Raji (cell line): ENCODE results near the gene SH3BGRL3.

Experiments used
- POLR2A ChIP-seq: IDR thresholded peaks from 2 replicates; pipeline ENCODE4 v1.6.1; 2011; ENCODE audit warnings: low read depth, low read length, control low read depth; ENCODE audit not compliant: insufficient read depth

Gene SH3BGRL3

GRCh38 chr1:26295194-26296138 lies 15.6 kb downstream of the SH3BGRL3 start:
- TF ChIP-seq POLR2A: no peak

GRCh38 chr1:26296340-26297056 lies 16.6 kb downstream of the SH3BGRL3 start:
- TF ChIP-seq POLR2A: no peak

- TF ChIP-seq POLR2A: no peak
Observed at GRCh38 chr1:26297057-26297790, 17.3 kb downstream of the SH3BGRL3 start.

GRCh38 chr1:26297791-26298124 lies 17.9 kb downstream of the SH3BGRL3 start:
- TF ChIP-seq POLR2A: no peak

GRCh38 chr1:26300578-26301275 lies 20.8 kb downstream of the SH3BGRL3 start:
- no peak for TF ChIP-seq POLR2A

- TF ChIP-seq POLR2A: no peak
Observed at GRCh38 chr1:26302733-26303405, 23.0 kb downstream of the SH3BGRL3 start.

GRCh38 chr1:26305667-26306289 lies 25.9 kb downstream of the SH3BGRL3 start:
- TF ChIP-seq POLR2A: no peak

GRCh38 chr1:26306290-26307229 lies 26.7 kb downstream of the SH3BGRL3 start, which contains the start of gene UBXN11:
Gene UBXN11, minus strand, starts transcription at chr1:26306636. Its CDS starts 3,753 bp downstream, at chr1:26302883.
- TF ChIP-seq POLR2A: peak; percentile 72

- TF ChIP-seq POLR2A: peak; percentile 56
Observed at GRCh38 chr1:26307363-26307781, 27.5 kb downstream of the SH3BGRL3 start.

GRCh38 chr1:26314501-26314900 lies 34.6 kb downstream of the SH3BGRL3 start:
- TF ChIP-seq POLR2A: no peak

- TF ChIP-seq POLR2A: peak; percentile 17; the same call in 1 of the 2 replicates
Observed at GRCh38 chr1:26315874-26316850, 36.3 kb downstream of the SH3BGRL3 start.
